OCI-LY7 (cell line): ENCODE data around the gene OR51B6. TPM values are rescaled to one million over a fixed set of nuclear protein-coding genes. Genes with fewer than 3 reads are reported as not detected.

ENCODE experiments used
- BruUV-seq: library from RNA; stranded (reverse); fragments of 400-500 nt; replicated peaks from 2 replicates; lab custom pipeline; 2021; lab: Mats Ljungman, UMichigan
- CTCF ChIA-PET: fragments of 300-600 bp; sonication (Branson Sonifier 250); formaldehyde crosslinking; loops from one replicate; lab custom pipeline; 2022; ENCODE audit warnings: antibody characterized with exemption; ENCODE audit not compliant: unreplicated experiment; lab: Charles Lee
- POLR2A ChIA-PET: fragments of 300-600 bp; sonication (Branson Sonifier 250); formaldehyde crosslinking; loops from one replicate; lab custom pipeline; 2022; ENCODE audit warnings: antibody characterized with exemption; lab: Charles Lee
- DNase-seq: peaks from one replicate; pipeline ENCODE4 v3.0.0-alpha.2; 2015; ENCODE audit warnings: low spot score
- H2AFZ ChIP-seq: fragments of 200-600 bp; sonication (generic), shearing (Covaris generic); 2 replicates; pipeline ENCODE4 v1.6.1; 2014; ENCODE audit warnings: mild to moderate bottlenecking, antibody characterized with exemption, low read length, moderate library complexity
- H3K27ac ChIP-seq: fragments of 200-600 bp; sonication (generic); 2 replicates; pipeline ENCODE4 v1.5.1; 2014; ENCODE audit warnings: mixed run types, low read depth, mild to moderate bottlenecking, moderate library complexity, low read length, inconsistent platforms; ENCODE audit not compliant: poor library complexity, severe bottlenecking
- H3K36me3 ChIP-seq: fragments of 200-600 bp; sonication (generic); 2 replicates; pipeline ENCODE4 v1.6.1; 2014; ENCODE audit warnings: mild to moderate bottlenecking, antibody characterized with exemption, low read length, moderate library complexity, mixed read lengths; ENCODE audit not compliant: insufficient read depth
- H3K4me1 ChIP-seq: fragments of 200-600 bp; sonication (generic); 2 replicates; pipeline ENCODE4 v1.5.1; 2014; ENCODE audit warnings: mild to moderate bottlenecking, low read length; ENCODE audit not compliant: insufficient read depth, poor library complexity, severe bottlenecking
- H3K4me2 ChIP-seq: fragments of 200-600 bp; sonication (generic); 2 replicates; pipeline ENCODE4 v1.6.1; 2014; ENCODE audit warnings: mild to moderate bottlenecking, low read length
- H3K4me3 ChIP-seq: fragments of 200-600 bp; sonication (generic); 2 replicates; pipeline ENCODE4 v1.5.1; 2014; ENCODE audit warnings: mild to moderate bottlenecking, low read depth, low read length; ENCODE audit not compliant: poor library complexity, severe bottlenecking
- H3K79me2 ChIP-seq: fragments of 200-600 bp; sonication (generic); 2 replicates; pipeline ENCODE4 v1.6.1; 2016; ENCODE audit warnings: low read depth, mild to moderate bottlenecking, low read length, moderate library complexity, mixed read lengths; ENCODE audit not compliant: insufficient read depth
- H3K9me2 ChIP-seq: fragments of 200-600 bp; sonication (generic); 2 replicates; pipeline ENCODE4 v1.6.1; 2016; ENCODE audit warnings: mild to moderate bottlenecking, low read length, mixed read lengths; ENCODE audit not compliant: insufficient read depth
- H3K9me3 ChIP-seq: fragments of 200-600 bp; sonication (generic); 2 replicates; pipeline ENCODE4 v1.6.1; 2014; ENCODE audit warnings: mild to moderate bottlenecking, mixed run types, low read length, mixed read lengths
- H4K20me1 ChIP-seq: fragments of 200-600 bp; sonication (generic); 2 replicates; pipeline ENCODE4 v1.6.1; 2014; ENCODE audit warnings: mild to moderate bottlenecking, antibody characterized with exemption, low read length, moderate library complexity, mixed read lengths; ENCODE audit not compliant: insufficient read depth
- EZH2phosphoT487 ChIP-seq: fragments of 200-600 bp; sonication (generic); IDR thresholded peaks from 2 replicates; pipeline ENCODE4 v1.6.1; 2018; ENCODE audit warnings: low read depth, borderline replicate concordance, mild to moderate bottlenecking, mixed run types, antibody characterized with exemption, low read length, moderate library complexity, mixed read lengths
- intact Hi-C: fragments of 100-400 bp; cut with micrococcal nuclease; formaldehyde crosslinking; loops from one replicate; pipeline ENCODE4 v1.10.0; 2022; ENCODE audit not compliant: unreplicated experiment
- total RNA-seq, 2 experiments: library from RNA; depleted of rRNA in 1 of 2; stranded (reverse); fragments of >200 nt in 1 of 2; shearing (Covaris generic) in 1 of 2; gene quantifications; 2 replicates each; pipeline ENCODE4 v1.2.3, GENCODE V29; 2014 to 2022
- TF ChIP-seq, protein P1 (sequence below): fragments of 200-600 bp; sonication (generic); conservative IDR thresholded peaks from 2 replicates; pipeline ENCODE4 v1.5.1; 2014; ENCODE audit warnings: mild to moderate bottlenecking, antibody characterized with exemption, low read length, moderate library complexity, mixed read lengths

OR51B6 gene
- total RNA-seq, 2 experiments from 2014 or later = not detected

DNA sequence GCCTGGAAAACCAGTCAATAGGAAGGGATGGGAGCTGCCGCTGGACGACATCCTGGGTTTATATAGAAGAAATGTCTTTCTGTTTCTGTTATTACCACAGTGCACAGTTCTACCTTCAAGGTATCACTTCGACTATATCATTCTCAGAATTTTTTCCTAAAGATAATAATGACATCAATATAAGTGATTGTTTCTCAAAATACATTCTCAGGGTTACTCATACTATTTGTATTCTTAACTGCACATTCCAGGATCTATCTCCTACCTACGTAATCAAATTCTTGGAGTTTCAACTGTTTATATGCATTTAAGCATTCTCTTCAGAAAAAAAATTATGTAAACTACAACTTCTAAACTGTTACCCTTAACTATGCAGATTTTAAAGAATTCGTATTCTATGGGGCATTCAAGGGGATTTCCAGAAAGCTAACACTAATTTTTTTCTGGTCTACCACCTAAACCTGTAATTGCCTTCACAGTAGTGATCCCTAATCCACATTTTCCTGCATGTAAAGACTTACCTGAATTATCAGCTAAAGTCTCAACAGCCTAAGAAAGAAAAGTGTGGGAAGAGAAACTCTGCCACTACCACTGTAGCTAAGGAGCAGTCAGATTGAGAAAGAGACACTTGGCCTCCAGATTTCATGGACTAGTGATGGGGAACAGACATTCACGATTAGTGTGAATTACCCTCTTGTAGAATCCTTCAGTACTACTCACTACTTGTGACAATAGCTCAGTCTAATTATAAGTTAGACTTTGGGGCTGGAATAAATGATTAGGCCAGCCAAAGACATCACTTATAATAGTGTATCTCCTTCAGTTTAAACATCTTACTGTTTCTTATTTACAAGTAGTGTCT, 7.6 kb upstream of the OR51B6 start, which contains the start of gene OR51B5:
OR51B5 (minus strand) TSS at position 51 of the 862 bp plus-strand sequence; CDS start at position 51, 0 bp downstream.
- H3K4me1 ChIP-seq = no peaks in the 10 kb centered on the region
- no peaks in the 10 kb centered on the region for H3K36me3 ChIP-seq
- BruUV-seq = no TSS peak
- H3K4me3 ChIP-seq = no peak within 1 kb of the TSS
- no peaks in the 10 kb centered on the region for H3K9me2 ChIP-seq
- intact Hi-C loops = no loop called here
- H3K27ac ChIP-seq = no peak within 1 kb of the TSS
- H3K9me3 ChIP-seq = no peaks in the 10 kb centered on the region
- ChIA-PET POLR2A (interaction anchor here (1.0 kb wide), 1 partner anchor 10 kb away, joined by 3 read pairs; no protein-coding TSS in a partner anchor), CTCF (no interaction called here)
- no peak for DNase-seq
- H3K79me2 ChIP-seq = no peaks in the 10 kb centered on the region
- TF ChIP-seq, protein P1, sequence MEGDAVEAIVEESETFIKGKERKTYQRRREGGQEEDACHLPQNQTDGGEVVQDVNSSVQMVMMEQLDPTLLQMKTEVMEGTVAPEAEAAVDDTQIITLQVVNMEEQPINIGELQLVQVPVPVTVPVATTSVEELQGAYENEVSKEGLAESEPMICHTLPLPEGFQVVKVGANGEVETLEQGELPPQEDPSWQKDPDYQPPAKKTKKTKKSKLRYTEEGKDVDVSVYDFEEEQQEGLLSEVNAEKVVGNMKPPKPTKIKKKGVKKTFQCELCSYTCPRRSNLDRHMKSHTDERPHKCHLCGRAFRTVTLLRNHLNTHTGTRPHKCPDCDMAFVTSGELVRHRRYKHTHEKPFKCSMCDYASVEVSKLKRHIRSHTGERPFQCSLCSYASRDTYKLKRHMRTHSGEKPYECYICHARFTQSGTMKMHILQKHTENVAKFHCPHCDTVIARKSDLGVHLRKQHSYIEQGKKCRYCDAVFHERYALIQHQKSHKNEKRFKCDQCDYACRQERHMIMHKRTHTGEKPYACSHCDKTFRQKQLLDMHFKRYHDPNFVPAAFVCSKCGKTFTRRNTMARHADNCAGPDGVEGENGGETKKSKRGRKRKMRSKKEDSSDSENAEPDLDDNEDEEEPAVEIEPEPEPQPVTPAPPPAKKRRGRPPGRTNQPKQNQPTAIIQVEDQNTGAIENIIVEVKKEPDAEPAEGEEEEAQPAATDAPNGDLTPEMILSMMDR = no peak
- no peak for TF ChIP-seq EZH2phosphoT487
- H3K4me2 ChIP-seq = no peak within 1 kb of the TSS
- H2AFZ ChIP-seq = no peak within 1 kb of the TSS
- H4K20me1 ChIP-seq = no peaks in the 10 kb centered on the region

DNA sequence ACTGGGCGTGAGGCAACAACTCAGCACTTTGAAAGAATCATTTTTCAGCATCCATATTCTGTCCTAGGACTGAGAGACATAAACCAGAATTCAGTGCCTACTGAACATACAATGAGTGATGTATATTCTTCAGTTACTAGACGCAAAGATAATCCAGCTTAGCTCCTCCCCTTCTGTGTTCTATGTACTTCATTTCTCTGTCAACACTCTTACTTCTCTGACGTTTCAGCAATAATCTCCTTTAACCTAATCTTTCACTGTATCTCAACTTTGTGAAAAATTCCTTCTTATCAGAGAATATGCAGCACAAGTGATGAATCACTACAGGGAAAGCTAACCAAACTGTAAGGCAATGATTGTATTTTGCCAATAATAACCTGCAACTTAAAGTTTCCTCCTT, 5.5 kb upstream of the OR51B6 start:
- Histone ChIP-seq H3K4me1 (no peaks in the 10 kb centered on the region), H3K4me3 (no peak overlapping the region), H4K20me1 (no peaks in the 10 kb centered on the region), H2AFZ (no peak overlapping the region), H3K4me2 (no peak overlapping the region), H3K27ac (no peak overlapping the region), H3K9me3 (no peaks in the 10 kb centered on the region), H3K79me2 (no peaks in the 10 kb centered on the region), H3K9me2 (no peaks in the 10 kb centered on the region), H3K36me3 (no peaks in the 10 kb centered on the region)
- intact Hi-C loops = no loop called here
- no TSS peak for BruUV-seq
- ChIA-PET CTCF (no interaction called here), POLR2A (no interaction called here)
- TF ChIP-seq EZH2phosphoT487 = no peak
- TF ChIP-seq, protein P1 = no peak
- DNase-seq = no peak
